Central memory CD4-positive, alpha-beta T cell (primary cell): ENCODE measurements around the gene SLC6A12.

ENCODE experiments used
- DNase-seq: peaks from one replicate; pipeline ENCODE4 v3.0.0; 2022

Gene SLC6A12

DNA sequence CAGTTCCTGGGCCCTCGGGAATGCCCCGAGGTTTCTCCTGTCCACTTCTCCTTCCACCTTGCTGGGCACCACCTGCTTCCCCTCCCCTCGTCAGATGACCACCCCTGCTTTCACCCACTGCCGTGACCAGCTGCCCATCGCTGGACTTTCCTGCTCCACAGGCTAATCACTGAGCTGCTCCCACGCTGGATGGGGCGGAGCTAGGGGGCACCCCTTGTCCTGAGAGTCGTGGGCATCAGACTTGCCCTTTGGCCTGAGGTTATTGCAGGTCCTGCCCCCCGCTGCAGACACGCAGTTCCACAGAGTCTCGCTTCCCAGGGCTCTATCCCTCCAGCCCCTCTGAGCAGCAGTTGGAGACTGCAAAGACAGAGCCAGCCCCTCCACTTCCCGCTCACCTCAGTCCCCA, 427 bp downstream of the SLC6A12 start:
- no peak for DNase-seq

DNA sequence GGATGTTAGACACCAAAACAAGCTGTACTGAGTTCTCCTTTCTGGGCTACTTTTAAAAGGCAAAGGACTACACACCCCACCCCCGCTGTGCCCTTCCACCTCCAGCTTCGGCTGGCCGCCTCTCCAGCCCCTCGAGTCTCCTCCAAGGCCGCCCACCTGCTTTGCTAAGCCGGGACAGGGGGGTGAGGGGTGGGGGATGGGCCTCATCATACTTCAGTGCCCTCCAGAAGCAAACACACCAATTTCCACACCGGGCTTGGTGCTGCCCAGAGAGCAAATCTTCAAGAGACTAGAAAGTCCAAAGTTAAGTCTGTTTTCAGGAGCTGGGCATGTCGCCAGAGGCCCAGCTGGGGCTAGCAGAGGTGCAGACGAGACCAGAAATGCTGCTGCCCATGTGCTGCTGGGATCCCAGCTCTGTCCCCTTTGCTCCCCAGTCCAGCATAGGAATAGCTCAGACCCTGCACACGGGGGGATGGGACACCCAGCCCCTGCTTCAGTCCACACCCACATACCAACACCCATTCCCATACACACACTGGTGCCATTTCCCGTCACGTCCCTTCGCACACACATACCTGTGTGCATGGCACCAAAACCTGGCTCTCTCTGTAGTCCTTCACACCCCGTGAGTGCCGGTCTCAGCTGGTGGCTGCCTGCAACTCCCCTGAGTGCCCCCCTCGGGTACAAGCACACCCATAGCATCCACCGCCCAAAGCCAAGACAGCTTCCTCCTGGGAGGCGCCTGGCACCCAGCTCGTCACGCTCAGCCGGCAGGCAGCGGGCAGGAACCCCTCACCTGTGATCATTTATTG, 1.0 kb downstream of the SLC6A12 start:
- DNase-seq = no peak

DNA sequence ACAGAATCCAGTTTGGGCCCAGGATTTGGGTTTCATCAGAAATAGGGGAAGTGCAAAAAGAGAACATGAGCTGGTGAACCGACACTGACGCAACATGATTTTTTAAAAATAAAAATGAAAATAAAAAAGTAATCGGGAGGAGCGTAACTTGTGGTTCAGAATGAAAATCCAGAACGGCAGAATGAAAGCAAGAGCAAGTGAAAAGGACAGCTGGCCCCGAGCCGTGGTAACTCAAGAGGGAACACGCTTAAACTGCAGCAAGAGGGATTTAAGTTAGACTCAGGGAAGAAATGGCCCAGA, 1.6 kb downstream of the SLC6A12 start:
- DNase-seq = no peak

DNA sequence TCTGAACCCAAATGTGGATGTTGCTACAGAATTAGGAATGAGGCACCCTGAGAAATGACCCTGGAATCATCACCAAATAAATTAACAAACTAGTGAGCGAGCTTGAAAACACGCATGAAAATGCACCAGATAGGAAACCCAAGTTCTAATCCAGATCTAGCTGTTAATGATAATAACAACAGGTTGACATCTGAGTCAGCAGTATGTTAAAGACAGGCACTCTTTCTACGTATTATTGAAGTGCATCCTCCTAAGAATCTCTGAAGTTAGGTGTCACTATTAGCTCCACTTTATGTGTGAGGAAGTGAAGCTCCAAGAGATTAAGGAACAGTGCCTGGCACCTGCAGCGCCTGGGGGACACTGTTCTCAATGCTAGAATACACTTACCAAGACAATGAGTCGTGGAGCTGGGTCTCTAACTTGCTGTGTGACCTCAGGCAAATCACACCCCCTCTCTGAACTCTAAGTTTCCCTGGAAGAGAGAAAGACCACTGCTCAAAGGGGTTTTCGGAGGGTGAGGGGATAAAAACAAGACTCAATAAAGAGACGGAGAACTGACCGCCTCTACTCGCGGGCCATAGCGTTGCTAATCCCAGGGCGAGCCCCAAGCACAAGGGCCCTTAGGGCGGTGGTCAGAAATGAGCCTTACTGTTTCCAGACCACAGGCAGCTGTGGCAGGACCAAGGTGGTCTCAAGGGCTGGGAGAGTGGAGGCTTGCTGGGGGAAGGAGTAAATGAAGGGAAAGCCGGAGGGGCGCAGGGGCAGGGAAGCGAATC, 2.1 kb downstream of the SLC6A12 start:
- no peak for DNase-seq

DNA sequence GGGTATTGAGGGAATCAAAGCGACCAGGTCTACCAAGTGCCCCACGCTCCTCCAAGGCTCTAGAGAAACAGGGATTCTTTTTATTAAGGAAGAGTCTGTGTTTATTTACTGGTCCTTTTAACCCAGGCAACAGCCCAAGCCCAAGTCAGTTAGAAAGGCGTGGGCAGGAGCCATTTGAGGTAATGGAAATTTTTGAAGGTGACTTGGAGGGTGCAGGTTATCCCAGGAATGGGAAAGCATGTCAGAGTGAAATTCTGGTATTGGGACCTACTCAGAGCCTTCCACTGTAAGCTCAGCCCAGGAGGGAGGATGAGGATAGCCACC, 2.9 kb downstream of the SLC6A12 start:
- no peak for DNase-seq

DNA sequence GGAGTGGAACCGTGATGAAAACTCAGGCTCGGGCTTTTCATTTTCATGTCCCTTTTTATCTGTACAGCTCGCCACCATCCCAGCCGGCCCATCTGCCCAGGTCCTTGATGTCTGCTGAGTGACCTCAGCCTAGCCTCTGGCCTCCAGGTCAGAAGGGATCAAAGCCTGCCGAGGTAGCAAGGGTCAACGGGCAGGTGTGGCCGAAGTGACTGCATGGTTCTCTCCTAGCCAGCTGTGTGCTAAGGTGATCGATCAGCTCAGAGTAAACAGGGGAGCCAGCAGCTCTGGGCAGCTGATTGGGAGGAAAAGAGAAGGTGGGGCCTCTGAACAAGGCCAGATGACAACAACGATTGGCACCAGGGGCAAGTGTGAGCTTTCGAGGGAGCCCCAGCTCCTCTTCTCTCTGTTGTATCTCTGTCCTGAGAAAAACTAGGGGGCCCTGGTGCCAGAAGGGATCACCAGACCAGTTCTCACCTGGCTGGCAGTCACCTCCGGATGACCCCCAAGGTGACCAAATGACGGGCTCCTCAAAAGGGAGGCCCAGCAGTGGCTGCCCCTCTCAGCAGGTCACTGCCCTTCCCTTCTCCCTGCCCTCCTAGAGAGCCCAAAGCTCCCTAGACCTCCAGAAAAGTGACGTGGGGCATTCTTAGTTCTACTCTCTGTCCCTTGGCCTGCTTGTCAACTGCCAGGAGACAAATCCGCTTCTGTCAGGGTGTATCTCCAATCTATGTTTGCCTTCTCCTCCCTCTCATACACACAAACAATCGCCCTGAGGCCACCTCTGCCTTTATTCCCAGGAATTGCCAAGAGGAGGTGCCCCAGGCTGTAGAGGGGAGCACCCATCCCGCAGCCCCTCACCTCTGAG, 3.4 kb downstream of the SLC6A12 start:
- no peak for DNase-seq

DNA sequence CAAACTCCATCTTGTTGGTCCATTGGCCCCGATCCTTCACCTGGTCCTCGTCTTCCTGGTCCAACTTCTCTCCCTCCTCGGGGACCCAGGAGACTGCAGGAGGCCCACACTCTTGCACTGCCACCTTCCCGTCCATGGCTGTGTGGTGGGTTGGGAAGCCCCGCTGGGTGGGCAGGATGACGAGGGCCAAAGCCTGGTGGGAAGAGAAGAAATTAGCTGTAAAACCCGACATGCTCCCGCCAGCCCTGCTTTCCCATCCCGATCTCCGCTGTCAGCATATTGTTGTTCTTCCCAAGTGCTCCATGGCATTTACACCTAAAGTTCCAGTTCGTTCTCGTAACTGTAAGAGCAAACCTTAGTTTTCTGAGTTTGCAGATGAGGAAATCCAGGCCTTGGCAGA, 4.1 kb downstream of the SLC6A12 start:
- no peak for DNase-seq

DNA sequence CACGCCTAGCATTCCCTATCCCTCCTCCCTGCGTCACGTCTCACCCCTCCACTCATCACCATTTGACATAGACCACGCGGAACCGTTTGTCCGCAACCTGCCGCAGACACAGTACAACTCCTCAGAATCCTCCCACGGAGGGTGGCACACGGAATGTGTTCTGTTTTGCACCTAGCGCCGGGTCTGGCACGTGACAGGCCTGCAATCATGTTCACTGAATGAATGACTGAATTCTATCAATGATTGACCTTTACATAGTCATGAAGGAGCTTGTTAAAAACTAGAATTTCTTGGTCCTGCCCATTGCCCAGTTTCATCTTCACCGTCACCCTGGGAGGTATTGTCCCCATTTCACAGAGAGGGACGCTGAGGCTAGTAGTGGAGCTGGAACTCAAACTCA, 4.7 kb downstream of the SLC6A12 start:
- no peak for DNase-seq

DNA sequence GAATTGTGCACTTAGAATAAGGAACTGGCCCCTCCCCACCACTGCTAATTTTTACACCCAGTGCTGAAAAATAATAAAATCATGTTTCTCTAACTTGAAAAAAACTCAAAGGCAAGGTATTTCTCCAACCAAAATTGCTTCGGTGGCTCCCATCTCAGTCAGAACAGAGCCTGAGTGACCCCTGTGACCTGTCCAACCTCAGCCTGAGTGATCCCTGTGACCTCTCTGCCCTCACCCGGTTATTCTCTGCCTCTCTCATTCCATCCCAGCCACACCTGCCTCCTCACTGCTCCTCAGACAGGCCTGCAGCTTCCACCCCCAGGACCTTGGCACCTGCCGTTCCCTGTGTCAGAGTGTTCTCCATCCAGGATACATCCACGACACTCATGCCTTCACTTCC, 5.1 kb downstream of the SLC6A12 start:
- no peak for DNase-seq

DNA sequence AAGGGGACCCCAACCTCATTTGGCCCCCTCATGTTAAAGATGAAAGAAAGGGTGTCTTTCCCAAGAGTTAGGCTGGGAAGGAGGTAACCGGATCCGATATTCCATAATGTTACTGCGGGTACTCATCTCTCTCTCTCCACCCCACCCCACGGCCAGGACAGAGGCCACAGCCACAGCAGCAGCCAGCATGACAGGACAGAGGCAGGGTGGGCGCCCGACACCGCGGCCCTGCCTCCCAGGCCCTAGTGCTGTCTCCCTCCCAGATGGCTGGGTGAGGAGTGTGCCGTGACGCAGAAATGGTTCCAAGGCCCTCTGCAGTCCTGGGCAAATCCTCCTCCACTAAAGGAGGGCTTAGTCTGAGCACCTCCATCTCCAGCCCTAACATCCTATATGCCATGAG, 6.2 kb downstream of the SLC6A12 start:
- no peak for DNase-seq

DNA sequence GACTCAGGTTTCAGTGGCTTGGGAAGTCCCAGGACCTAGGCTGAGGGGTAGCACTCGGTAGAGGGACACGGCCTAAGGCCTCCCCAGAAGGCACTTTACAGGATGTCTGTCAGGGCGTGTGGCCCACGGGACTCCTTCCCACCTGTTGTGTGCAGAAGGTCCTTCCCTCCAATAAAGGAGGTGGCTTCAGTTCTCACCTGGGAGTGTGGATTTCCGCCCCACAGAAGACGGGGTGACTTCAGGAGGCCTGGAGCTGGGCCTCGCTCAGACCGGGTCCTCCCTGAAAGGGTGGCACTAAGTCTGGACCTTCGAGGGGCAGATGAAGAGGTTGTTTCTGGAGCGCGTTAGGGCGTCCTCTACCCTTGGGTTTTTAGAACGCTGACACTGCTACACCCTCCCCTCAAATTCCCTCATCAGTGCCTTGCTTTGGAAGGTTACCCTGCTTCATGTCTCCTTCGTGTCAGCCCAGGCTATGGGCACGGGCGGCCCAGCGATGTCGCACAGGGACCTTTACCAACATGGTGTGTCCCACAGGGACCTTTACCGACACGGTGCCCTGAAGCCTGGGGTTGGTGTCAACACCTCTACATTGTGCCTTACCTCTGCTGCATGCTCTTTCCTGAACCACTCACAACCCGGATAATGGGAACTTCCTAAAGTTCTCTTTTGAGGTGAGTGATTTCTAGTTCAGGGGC, 7.1 kb downstream of the SLC6A12 start:
- DNase-seq = no peak

DNA sequence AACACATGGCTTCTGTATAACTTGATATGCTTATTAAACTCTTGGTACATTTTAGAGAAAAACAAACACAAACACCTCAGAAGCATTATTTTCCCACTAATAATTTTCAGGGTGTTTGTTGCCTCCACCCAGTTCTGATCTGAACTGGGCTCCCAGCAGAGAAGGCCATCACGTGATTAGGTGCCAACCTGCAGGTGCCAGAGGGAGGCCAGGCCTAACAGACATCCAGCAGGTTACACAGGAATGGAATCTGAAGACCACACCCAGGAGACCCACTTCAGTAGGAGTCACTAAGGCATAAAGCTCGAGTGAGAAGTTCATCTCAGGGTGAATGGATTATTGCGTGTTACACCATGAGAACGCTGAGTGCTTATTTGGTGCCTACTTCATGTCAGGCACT, 8.9 kb downstream of the SLC6A12 start:
- DNase-seq = no peak

DNA sequence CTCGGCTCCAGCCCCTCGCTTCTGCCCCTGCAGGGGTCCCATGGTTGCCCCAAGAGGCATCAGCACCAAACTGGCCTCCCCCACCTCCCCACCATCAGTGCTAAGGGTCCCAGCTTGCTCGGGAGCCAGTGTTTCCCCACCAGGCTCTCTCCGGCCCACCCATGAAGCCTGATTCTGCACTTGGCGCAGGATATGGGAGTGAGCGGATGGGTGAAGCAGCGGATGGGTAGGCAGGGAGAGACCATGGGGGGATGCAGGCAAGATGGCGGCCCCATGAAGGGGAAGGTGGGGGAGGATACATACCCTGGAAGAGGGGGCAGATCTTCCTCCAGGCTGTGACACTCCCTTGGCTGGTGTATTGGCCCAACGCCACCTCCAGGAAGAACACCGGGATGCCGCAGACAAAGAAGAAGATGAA, 9.7 kb downstream of the SLC6A12 start:
- no peak for DNase-seq

DNA sequence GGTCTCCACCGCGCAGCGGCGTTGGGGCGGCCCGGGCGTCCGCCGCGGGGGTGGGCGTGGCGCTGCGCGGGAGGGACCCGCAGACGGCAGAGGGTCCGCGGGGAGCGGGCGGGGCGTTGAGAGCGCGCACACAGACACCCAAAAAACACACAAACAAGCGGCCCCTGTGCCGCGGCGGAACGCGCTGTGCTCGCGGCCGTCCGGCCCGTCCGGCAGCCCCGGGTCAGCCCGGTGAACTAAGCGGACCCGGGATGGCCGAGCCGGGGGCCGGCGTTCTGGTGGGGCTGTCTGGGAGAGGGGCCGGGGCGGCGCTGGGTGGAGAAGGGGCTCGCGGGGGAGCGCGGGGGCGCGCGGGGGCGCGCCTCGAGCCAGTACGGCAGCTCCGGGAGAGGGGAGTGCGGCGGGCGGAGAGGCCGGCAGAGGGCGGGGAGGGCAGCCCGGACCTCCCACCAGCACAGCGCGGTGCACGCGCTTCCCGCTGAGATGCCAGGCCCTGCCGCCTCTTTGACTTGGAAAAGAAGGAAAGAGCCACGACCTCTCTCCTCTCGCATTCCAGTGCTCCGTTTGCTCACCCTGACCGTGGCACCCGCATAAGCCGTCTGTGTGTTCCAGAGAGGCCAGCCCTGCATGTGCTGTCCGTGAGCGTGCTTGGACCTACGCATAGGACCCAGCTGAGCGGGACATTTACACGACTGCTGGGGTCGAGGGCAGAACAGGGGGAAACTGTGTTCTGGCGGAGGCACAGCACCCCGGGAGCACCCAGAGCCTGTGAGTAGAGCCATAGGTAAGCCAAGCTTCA, 10.3 kb downstream of the SLC6A12 start:
- no peak for DNase-seq

DNA sequence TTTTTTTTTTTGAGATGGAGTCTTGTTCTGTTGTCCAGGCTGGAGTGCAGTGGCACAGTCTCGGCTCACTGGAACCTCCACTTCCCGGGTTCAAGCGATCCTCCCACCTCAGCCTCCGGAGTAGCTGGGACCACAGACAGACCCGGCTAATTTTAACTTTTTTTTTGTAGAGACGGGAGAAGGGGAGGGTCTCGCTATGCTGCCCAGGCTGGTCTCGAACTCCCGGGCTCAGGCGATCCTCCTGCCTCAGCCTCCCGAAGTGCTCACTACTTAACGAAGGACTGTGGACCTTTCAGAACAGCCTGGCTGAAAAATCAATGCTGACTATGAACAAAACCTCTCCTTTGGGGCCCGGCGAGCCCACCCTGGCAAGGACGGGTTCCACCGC, 10.9 kb downstream of the SLC6A12 start:
- no peak for DNase-seq

DNA sequence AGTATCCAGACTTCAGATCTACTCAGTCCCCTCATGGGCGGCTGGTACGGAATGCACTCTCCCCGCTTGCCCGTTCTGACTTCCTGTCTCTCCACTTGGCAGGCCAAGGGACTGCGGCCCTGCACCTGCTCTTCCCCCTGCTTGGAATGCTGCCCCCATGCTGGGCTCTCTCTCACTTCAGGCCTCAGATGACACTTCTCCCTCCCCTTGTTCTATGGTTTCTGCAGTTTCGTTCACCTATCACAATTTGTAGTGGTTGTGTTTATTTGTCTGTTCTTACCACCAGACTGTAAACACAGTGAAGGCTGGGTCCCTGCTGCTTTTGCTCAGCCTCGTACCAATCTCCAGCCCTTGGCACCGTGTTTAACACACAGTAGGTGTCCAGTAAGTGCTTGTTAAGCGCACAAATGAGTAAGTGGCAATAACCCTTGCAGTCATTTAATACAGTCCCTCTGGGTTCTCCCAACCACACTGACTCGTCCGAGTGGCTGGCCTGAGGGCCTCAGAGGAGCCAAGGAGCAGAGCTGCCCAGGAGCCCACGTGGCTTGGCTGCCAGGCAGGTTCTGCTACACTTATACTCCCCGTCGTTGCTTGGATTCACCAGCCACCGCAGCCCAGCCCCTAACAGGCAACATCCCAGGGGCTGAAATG, 11.8 kb downstream of the SLC6A12 start:
- no peak for DNase-seq

DNA sequence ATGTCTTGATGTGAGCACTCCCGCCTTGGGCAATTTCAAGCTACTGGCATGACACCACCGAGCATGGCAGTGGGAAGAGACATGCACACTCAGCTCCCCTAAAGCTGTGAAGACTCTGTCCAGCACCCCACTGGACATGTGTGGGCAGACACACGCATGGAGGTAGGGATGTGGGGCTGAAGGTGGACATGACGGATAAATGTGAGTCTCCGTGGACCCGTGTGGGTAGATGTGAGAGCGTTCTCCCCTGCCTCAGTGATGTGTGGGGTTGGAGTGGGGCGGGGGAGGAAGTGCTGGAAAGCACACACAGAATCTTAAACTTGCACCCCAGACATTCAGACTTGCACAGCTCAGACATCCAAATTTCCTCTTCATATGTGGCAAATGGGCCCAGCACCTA, 12.6 kb downstream of the SLC6A12 start:
- DNase-seq = no peak

DNA sequence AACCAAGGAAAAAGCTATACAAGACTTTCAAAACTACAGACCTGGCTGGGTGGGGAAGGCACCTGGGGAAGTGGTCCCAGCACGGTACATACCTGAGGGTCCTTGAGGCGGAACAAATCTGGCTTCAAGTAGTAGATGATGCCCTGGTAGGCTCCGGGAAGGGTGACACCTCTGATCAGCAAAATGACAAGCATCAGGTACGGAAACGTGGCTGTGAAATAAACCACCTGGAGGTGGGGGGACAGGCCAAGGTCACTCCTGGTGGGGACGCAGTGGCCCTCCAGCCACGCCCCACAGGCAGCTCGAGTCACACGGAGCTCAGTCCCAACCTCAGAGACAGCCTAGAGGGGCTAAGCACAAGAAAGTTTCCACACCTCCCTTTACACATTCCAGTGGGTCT, 15.3 kb downstream of the SLC6A12 start:
- no peak for DNase-seq

DNA sequence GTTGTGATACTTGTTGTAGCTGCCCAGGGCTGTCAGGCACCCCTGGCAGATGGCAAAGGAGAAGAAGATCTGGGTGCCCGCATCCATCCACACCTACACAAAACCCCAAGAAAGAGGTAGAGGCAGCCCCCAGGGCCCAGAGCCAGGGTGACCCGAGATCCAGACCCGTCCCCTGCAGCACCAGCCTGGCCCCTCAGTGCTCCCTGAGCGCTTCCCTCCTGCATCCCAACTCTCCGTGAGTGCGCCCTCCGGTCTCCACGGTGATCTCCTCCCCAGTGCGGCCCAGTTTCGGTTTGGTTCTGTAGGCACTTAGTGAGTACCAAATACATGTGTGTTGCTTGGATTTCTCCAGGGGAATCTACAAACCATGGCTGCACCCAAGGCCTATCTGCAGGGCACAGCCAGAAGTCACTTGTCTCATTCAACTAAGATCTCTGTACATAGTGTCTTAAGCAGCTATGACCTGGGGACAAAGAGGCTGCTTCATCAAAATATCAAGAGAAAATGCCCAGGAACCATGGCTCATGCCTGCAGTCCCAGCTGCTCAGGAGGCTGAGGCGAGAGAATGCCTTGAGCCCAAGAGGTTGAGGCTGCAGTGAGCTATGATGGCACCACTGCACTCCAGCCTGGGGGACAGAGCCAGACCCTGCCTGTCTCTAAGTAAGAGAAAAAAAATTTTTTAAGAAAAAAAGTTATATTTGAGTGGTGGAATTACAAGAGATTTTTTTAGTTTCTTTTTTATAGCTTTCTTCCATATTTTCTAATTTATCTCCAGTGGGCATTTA, 15.9 kb downstream of the SLC6A12 start:
- no peak for DNase-seq

DNA sequence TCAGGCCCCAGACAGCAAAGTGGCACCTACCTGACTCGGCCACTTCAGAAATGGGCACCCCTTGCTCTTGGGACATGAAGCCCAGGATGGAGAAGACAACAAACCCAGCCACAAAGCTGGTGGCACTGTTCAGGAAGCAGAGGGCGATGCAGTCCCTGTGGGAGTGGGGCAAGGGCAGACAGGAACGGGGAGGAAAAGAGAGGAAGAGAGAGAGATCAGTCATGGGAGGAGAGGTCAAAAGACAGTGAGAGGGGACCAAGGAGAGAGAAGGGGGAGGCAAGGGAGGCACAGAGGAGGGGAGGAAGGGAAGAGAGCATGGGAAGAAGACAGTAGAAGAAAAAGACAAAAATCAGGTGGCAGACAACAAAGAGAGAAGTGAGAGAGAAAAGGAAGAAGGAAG, 16.6 kb downstream of the SLC6A12 start:
- DNase-seq = no peak

DNA sequence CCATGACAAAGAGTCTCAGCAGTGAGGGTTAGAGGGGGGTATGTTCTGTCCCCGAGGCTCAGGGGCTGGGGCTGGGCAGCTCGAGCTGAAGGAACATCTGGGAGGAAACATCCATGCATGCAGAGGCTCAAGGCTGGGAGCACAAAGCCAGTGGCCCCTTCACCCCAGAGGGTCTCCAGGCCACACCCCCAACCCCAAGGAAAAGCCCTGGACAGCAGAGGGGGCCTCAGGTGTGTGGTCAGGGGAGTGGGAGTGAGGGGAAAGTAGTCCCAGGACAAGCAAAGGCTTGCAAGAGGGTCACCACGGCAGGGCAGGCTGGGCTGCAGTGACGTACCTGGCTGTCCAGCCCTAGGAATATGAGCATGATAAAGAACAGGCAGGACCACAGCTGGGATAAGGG, 17.5 kb downstream of the SLC6A12 start:
- DNase-seq = no peak
